ENCODE measurements around the gene PITX3. TPM values are rescaled to one million over a fixed set of nuclear protein-coding genes. Genes with fewer than 3 reads are reported as not detected.

The PITX3 gene
- total RNA-seq, 1 experiment from 2014 or later = 1.9 TPM

DNA sequence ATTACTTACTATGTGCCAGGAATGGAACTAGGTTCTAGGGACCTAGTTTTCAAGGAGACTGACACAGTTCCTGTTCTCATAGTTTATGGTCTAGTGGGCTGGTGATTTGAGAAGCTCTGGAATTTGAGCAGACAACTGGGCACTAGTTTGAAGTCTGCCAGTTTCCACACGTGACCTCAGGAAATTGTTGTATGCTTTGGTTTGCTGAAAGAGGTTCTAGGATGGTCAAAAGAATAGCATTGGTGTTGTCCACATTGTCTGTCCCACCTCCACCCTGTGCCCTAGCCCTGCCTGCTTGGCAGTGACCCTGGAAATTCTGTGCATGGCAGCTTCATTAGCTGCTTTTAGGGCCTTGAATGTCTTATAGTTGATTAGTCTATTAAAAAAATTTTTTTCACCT, 32.8 kb upstream of the PITX3 start:
- Histone ChIP-seq H2AFZ (ENCODE audit: low read depth, low read length, poor library complexity, severe bottlenecking) (no peak overlapping the region), H3K4me2 (ENCODE audit: low read length) (no peak overlapping the region), H3K9ac (ENCODE audit: low read length) (no peak overlapping the region), H3K9me3 (ENCODE audit: control insufficient read depth in 1 of 2, insufficient read depth in 1 of 2, low read depth in 1 of 2, low read length in 2 of 2) (no peaks in the 10 kb centered on the region), H3K79me2 (ENCODE audit: insufficient read depth, low read length) (peaks cover 64% of the 10 kb centered on the region), H3K4me3 (replicated peaks in 1 of 2; ENCODE audit: low read depth in 1 of 2, low read length in 2 of 2) (no peak overlapping the region), H3K4me1 (ENCODE audit: control insufficient read depth in 1 of 2, insufficient read depth in 2 of 2, low read length in 2 of 2) (no peaks in the 10 kb centered on the region), H3K36me3 (ENCODE audit: control insufficient read depth in 1 of 2, insufficient read depth in 2 of 2, low read length in 2 of 2) (no peaks in the 10 kb centered on the region), H3K9me2 (ENCODE audit: insufficient read depth) (no peaks in the 10 kb centered on the region), H3K27me3 (ENCODE audit: insufficient read depth, low read length) (no peaks in the 10 kb centered on the region), H3K27ac (ENCODE audit: low read depth, low read length) (no peak overlapping the region), H4K20me1 (ENCODE audit: insufficient read depth) (peaks cover 17% of the 10 kb centered on the region; the same call in 1 of the 2 replicates)
- ChIA-PET RAD21 (ENCODE audit: low non-redundant PET in 1 of 2, low total read pairs in 2 of 2, uncharacterized antibody in 2 of 2, unreplicated experiment in 2 of 2) (no interaction called here), CTCF (no interaction called here), POLR2A (no interaction called here)
- no peak for DNase-seq (ENCODE audit: low read depth, low spot score)
- intact Hi-C loops (cut with micrococcal nuclease) = no loop called here
- ATAC-seq = no peak
- TF ChIP-seq SRF (IDR thresholded peaks at IDR 0.05; ENCODE audit: low read depth) (no peak), JUND (IDR thresholded peaks at IDR 0.05) (no peak), POLR2A (IDR thresholded peaks at IDR 0.05; ENCODE audit: borderline replicate concordance, extremely low read depth, insufficient read depth, insufficient read length) (no peak), TCF7L2 (IDR thresholded peaks at IDR 0.05; ENCODE audit: borderline replicate concordance, extremely low read depth, insufficient read depth, insufficient read length) (no peak), FOSL1 (IDR thresholded peaks at IDR 0.05; ENCODE audit: low read depth) (no peak), POLR2AphosphoS5 (IDR thresholded peaks at IDR 0.05; ENCODE audit: low read depth, low read length) (no peak)
- TF ChIP-seq, protein P1, sequence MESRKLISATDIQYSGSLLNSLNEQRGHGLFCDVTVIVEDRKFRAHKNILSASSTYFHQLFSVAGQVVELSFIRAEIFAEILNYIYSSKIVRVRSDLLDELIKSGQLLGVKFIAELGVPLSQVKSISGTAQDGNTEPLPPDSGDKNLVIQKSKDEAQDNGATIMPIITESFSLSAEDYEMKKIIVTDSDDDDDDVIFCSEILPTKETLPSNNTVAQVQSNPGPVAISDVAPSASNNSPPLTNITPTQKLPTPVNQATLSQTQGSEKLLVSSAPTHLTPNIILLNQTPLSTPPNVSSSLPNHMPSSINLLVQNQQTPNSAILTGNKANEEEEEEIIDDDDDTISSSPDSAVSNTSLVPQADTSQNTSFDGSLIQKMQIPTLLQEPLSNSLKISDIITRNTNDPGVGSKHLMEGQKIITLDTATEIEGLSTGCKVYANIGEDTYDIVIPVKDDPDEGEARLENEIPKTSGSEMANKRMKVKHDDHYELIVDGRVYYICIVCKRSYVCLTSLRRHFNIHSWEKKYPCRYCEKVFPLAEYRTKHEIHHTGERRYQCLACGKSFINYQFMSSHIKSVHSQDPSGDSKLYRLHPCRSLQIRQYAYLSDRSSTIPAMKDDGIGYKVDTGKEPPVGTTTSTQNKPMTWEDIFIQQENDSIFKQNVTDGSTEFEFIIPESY (IDR thresholded peaks at IDR 0.05; ENCODE audit: extremely low read depth, insufficient replicate concordance, low read length) = no peak
- BruUV-seq (replicated peaks) = no TSS peak

DNA sequence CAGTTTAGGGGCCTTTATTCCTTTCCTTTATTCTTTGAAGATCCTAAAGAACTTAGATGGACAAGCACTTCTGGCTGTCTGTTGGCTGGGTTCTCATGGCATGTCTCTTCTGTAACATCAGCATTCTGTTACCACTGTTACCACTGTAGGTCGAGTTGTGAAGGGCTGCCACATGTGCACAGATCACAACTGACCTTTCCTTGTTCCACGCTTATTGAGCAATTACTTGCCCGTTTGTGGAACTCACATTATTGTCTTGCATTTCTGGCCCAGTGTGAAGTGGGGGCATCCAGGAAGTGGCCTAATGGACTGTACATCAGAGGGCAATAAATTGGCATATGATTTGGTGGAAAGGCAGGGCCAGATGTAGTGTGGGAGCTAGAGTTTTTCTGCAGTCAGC, 27.7 kb upstream of the PITX3 start:
- H3K9ac ChIP-seq (ENCODE audit: low read length) = no peak overlapping the region
- no peak overlapping the region for H3K4me2 ChIP-seq (ENCODE audit: low read length)
- no peak overlapping the region for H3K27ac ChIP-seq (ENCODE audit: low read depth, low read length)
- no TSS peak for BruUV-seq (replicated peaks)
- H3K9me2 ChIP-seq (ENCODE audit: insufficient read depth) = no peaks in the 10 kb centered on the region
- H3K4me3 ChIP-seq (replicated peaks in 1 of 2; ENCODE audit: low read depth in 1 of 2, low read length in 2 of 2) = no peak overlapping the region
- RAD21 ChIA-PET (ENCODE audit: low non-redundant PET in 1 of 2, low total read pairs in 2 of 2, uncharacterized antibody in 2 of 2, unreplicated experiment in 2 of 2) = no interaction called here
- H2AFZ ChIP-seq (ENCODE audit: low read depth, low read length, poor library complexity, severe bottlenecking) = no peak overlapping the region
- CTCF ChIA-PET = no interaction called here
- no peaks in the 10 kb centered on the region for H3K4me1 ChIP-seq (ENCODE audit: control insufficient read depth in 1 of 2, insufficient read depth in 2 of 2, low read length in 2 of 2)
- intact Hi-C loops (cut with micrococcal nuclease) = no loop called here
- no peaks in the 10 kb centered on the region for H3K9me3 ChIP-seq (ENCODE audit: control insufficient read depth in 1 of 2, insufficient read depth in 1 of 2, low read depth in 1 of 2, low read length in 2 of 2)
- H3K27me3 ChIP-seq (ENCODE audit: insufficient read depth, low read length) = no peaks in the 10 kb centered on the region
- ATAC-seq (no peak), DNase-seq (ENCODE audit: low read depth, low spot score) (no peak)
- peaks cover 69% of the 10 kb centered on the region for H3K79me2 ChIP-seq (ENCODE audit: insufficient read depth, low read length)
- POLR2A ChIA-PET = no interaction called here
- 0 out of 4 replicates have a peak, but pooled peaks cover 0 to 4% of the 10 kb centered on the region in 2 experiments for H3K36me3 ChIP-seq (ENCODE audit: control insufficient read depth in 1 of 2, insufficient read depth in 2 of 2, low read length in 2 of 2)
- no peak for TF ChIP-seq ELF1 (IDR thresholded peaks at IDR 0.05; ENCODE audit: borderline replicate concordance, low read depth)
- TF ChIP-seq, protein P1 (IDR thresholded peaks at IDR 0.05; ENCODE audit: extremely low read depth, insufficient replicate concordance, low read length) = no peak
- no peak for TF ChIP-seq JUND (IDR thresholded peaks at IDR 0.05)
- TF ChIP-seq, protein P2, sequence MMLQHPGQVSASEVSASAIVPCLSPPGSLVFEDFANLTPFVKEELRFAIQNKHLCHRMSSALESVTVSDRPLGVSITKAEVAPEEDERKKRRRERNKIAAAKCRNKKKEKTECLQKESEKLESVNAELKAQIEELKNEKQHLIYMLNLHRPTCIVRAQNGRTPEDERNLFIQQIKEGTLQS (IDR thresholded peaks at IDR 0.05) = no peak
- no peak for TF ChIP-seq EZH2phosphoT487 (IDR thresholded peaks at IDR 0.05; ENCODE audit: borderline replicate concordance)
- no peak for TF ChIP-seq YY1 (IDR thresholded peaks at IDR 0.05; ENCODE audit: extremely low read depth, insufficient replicate concordance, low read depth, low read length)
- TF ChIP-seq RAD21 (IDR thresholded peaks at IDR 0.05; ENCODE audit: low read depth) = no peak
- peaks cover 7% of the 10 kb centered on the region; the same call in 1 of the 2 replicates for H4K20me1 ChIP-seq (ENCODE audit: insufficient read depth)

Data from HCT116 (cell line).